ENCODE results near the gene C1orf50.

GRCh38 chr1:42721926-42722325 lies 45.1 kb upstream of the C1orf50 start:
- TF ChIP-seq CTCF (IDR thresholded peaks at IDR 0.05), result no peak
- TF ChIP-seq POLR2A (IDR thresholded peaks at IDR 0.05), result no peak
- TF ChIP-seq POLR2AphosphoS5 (IDR thresholded peaks at IDR 0.05), result no peak

Data from sigmoid colon (tissue), 4 donors.